Caki2 (cell line): Measurements from ENCODE around the gene KRTAP12-4. TPM values are rescaled to one million over a fixed set of nuclear protein-coding genes. Genes with fewer than 3 reads are reported as not detected.
"Not testable (repeated sequence)": the region's sequence is repeated elsewhere in the genome, so short reads cannot be mapped to it uniquely, and the experiment has no call there.

Experiments
- DNase-seq: peaks from one replicate; pipeline ENCODE4 v3.0.0-alpha.2; 2015; ENCODE audit warnings: low read depth
- in situ Hi-C: cut with HindIII; loops from 2 replicates; pipeline ENCODE4 v1.10.0; 2016; ENCODE audit warnings: low sequenced_read_pairs, low pct_unique_long_range_greater_than_20kb, mixed read lengths
- total RNA-seq: library from RNA; depleted of rRNA; stranded (reverse); fragments of >200 nt; shearing (Covaris generic); gene quantifications from 2 replicates; pipeline ENCODE4 v1.2.3, GENCODE V29; 2014; ENCODE audit warnings: low replicate concordance

KRTAP12-4 gene
- total RNA-seq, 1 experiment from 2014 or later = not detected

- DNase-seq = no peak
- in situ Hi-C loops = no loop called here
Measured at GRCh38 chr21:44640761-44641160, 13.7 kb downstream of the KRTAP12-4 start.

- no peak for DNase-seq
- in situ Hi-C loops = no loop called here
Measured at GRCh38 chr21:44639331-44639655, 15.2 kb downstream of the KRTAP12-4 start.

- DNase-seq, in situ Hi-C loops: not testable (repeated sequence)
Measured at GRCh38 chr21:44638506-44639330, 15.7 kb downstream of the KRTAP12-4 start.

GRCh38 chr21:44637851-44638348 lies 16.6 kb downstream of the KRTAP12-4 start:
- DNase-seq, in situ Hi-C loops: not testable (repeated sequence)

GRCh38 chr21:44637018-44637850 lies 17.2 kb downstream of the KRTAP12-4 start, which contains the start of gene KRTAP10-10:
Gene KRTAP10-10, plus strand, starts transcription at chr21:44637356. Its CDS starts 62 bp downstream, at chr21:44637418.
- in situ Hi-C loops = no loop called here
- DNase-seq = no peak

- in situ Hi-C loops = no loop called here
- no peak for DNase-seq
Measured at GRCh38 chr21:44636209-44637017, 18.0 kb downstream of the KRTAP12-4 start.

GRCh38 chr21:44632067-44632466 lies 22.4 kb downstream of the KRTAP12-4 start:
- no peak for DNase-seq
- in situ Hi-C loops = no loop called here

- DNase-seq = no peak
Measured at GRCh38 chr21:44630440-44630839, 24.0 kb downstream of the KRTAP12-4 start.

GRCh38 chr21:44628707-44629391 lies 25.6 kb downstream of the KRTAP12-4 start:
- DNase-seq = no peak
- in situ Hi-C loops = no loop called here

More at GRCh38 chr21:44630440-44630839, 24.0 kb downstream of the KRTAP12-4 start:
- in situ Hi-C loops = no loop called here

- in situ Hi-C loops, DNase-seq: not testable (repeated sequence)
Measured at GRCh38 chr21:44627831-44628233, 26.6 kb downstream of the KRTAP12-4 start.

GRCh38 chr21:44627181-44627822 lies 27.2 kb downstream of the KRTAP12-4 start:
- DNase-seq, in situ Hi-C loops: not testable (repeated sequence)

GRCh38 chr21:44626673-44627143 lies 27.8 kb downstream of the KRTAP12-4 start, which contains the start of gene KRTAP10-9:
Gene KRTAP10-9, plus strand, starts transcription at chr21:44627093. Its CDS starts 79 bp downstream, at chr21:44627172.
- DNase-seq = no peak
- in situ Hi-C loops = no loop called here

GRCh38 chr21:44626262-44626661 lies 28.2 kb downstream of the KRTAP12-4 start:
- DNase-seq = no peak
- in situ Hi-C loops = no loop called here

- in situ Hi-C loops = no loop called here
Measured at GRCh38 chr21:44625756-44626155, 28.7 kb downstream of the KRTAP12-4 start.

GRCh38 chr21:44623575-44623974 lies 30.9 kb downstream of the KRTAP12-4 start:
- no peak for DNase-seq
- in situ Hi-C loops = no loop called here

More at GRCh38 chr21:44625756-44626155, 28.7 kb downstream of the KRTAP12-4 start:
- no peak for DNase-seq

GRCh38 chr21:44619886-44620285 lies 34.6 kb downstream of the KRTAP12-4 start:
- in situ Hi-C loops = no loop called here
- DNase-seq = no peak

GRCh38 chr21:44618909-44619308 lies 35.5 kb downstream of the KRTAP12-4 start:
- no peak for DNase-seq
- in situ Hi-C loops = no loop called here
